DND-41 (cell line): ENCODE results near the gene FAM111B.

Experiments
- EZH2 ChIP-seq: IDR thresholded peaks from 3 replicates; pipeline ENCODE4 v1.6.1; 2012; ENCODE audit warnings: borderline replicate concordance, low read depth, mild to moderate bottlenecking, moderate library complexity, low read length, inconsistent platforms; ENCODE audit not compliant: severe bottlenecking
- TF ChIP-seq, protein P1 (sequence below): IDR thresholded peaks from 2 replicates; pipeline ENCODE4 v1.5.1; 2012; ENCODE audit warnings: borderline replicate concordance, low read length, moderate library complexity, mild to moderate bottlenecking; ENCODE audit not compliant: poor library complexity, severe bottlenecking; ENCODE audit errors: extremely low read depth

DNA sequence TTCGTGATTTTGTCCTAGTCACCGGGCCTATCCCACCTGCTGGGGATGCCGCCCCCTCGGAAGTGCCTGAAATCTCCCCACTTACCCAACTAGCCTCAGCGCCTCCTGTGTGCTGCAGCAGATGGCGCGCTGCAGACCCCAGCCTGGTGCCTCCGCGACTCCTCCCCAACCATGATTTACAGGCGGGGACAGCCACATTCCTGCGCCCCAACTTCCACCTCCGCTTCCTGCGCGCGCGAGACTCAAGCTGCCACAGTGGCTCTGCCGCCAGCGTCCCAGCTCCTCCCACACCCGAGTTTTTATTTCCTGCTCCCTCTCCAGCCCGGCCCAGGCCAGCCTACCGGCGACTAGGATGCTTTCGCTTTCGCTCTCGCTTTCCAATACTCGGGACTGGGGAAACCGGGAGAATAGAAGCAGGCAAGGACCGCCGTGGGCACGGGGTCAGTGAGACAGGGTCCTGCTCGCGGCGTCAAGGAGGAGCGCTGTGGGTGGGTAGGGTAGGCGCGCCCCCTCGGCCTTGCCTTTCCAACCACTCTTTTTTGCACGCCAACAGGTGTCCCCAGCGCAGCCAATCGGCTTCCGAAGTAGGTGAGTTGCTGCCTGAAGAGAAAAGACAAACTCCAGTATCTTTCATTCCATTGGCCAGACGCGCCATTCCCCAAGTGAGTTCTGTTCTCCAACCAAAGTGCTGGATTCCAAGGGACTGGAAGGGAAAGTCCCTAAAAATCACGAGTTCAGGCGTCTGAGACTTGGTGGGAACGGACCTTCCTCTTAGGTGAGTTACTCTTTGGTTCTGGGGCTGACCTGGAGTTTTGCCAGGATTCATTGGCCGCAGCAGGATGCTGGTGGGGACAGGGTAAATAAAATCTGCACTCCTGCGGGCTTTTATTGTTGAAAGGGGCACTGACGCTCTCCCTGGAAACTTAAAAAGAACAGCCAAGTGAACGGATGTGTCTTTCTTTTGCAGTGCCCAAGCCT, 35.8 kb downstream of the FAM111B start, which contains the start of gene FAM111A:
- TF ChIP-seq, protein P1, sequence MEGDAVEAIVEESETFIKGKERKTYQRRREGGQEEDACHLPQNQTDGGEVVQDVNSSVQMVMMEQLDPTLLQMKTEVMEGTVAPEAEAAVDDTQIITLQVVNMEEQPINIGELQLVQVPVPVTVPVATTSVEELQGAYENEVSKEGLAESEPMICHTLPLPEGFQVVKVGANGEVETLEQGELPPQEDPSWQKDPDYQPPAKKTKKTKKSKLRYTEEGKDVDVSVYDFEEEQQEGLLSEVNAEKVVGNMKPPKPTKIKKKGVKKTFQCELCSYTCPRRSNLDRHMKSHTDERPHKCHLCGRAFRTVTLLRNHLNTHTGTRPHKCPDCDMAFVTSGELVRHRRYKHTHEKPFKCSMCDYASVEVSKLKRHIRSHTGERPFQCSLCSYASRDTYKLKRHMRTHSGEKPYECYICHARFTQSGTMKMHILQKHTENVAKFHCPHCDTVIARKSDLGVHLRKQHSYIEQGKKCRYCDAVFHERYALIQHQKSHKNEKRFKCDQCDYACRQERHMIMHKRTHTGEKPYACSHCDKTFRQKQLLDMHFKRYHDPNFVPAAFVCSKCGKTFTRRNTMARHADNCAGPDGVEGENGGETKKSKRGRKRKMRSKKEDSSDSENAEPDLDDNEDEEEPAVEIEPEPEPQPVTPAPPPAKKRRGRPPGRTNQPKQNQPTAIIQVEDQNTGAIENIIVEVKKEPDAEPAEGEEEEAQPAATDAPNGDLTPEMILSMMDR: peak; percentile 67
- TF ChIP-seq EZH2: no peak
